Adipocyte (in vitro differentiated cells): ENCODE measurements around the gene NUDT19.
"Not testable (repeated sequence)": the region's sequence is repeated elsewhere in the genome, so short reads cannot be mapped to it uniquely, and the experiment has no call there.

Experiments
- DNase-seq: peaks from one replicate; pipeline ENCODE4 v3.0.0-alpha.2; 2015; ENCODE audit warnings: low read depth
- H3K27me3 ChIP-seq: replicated peaks from 2 replicates; pipeline ENCODE4 v1.7.0; 2013; ENCODE audit warnings: mild to moderate bottlenecking, low read length, moderate library complexity; ENCODE audit not compliant: control insufficient read depth, insufficient read depth
- H3K36me3 ChIP-seq: 2 replicates; pipeline ENCODE4 v1.7.0; 2013; ENCODE audit warnings: low read length, mild to moderate bottlenecking, moderate library complexity; ENCODE audit not compliant: control insufficient read depth, insufficient read depth, severe bottlenecking
- H3K4me1 ChIP-seq: 2 replicates; pipeline ENCODE4 v1.7.0; 2013; ENCODE audit warnings: mild to moderate bottlenecking, low read length, moderate library complexity; ENCODE audit not compliant: control insufficient read depth, insufficient read depth
- H3K4me3 ChIP-seq: 2 replicates; pipeline ENCODE4 v1.7.0; 2013; ENCODE audit warnings: mild to moderate bottlenecking, low read length, moderate library complexity
- H3K9ac ChIP-seq: 2 replicates; pipeline ENCODE4 v1.7.0; 2013; ENCODE audit warnings: mild to moderate bottlenecking, low read length, moderate library complexity
- H3K9me3 ChIP-seq: 2 replicates; pipeline ENCODE4 v1.7.0; 2013; ENCODE audit warnings: mild to moderate bottlenecking, low read length, moderate library complexity; ENCODE audit not compliant: control insufficient read depth

NUDT19 gene

GRCh38 chr19:32716203-32716602 is 24.6 kb downstream of the NUDT19 start:
- H3K4me1 ChIP-seq, H3K9ac ChIP-seq, H3K27me3 ChIP-seq, H3K9me3 ChIP-seq, DNase-seq, H3K4me3 ChIP-seq: not testable (repeated sequence)
- H3K36me3 ChIP-seq = peaks cover 33% of the 10 kb centered on the region

GRCh38 chr19:32717496-32717895 is 25.9 kb downstream of the NUDT19 start:
- Histone ChIP-seq H3K9ac (no peak overlapping the region), H3K36me3 (peaks cover 25% of the 10 kb centered on the region), H3K9me3 (no peaks in the 10 kb centered on the region), H3K27me3 (no peaks in the 10 kb centered on the region), H3K4me3 (no peak overlapping the region), H3K4me1 (no peaks in the 10 kb centered on the region)
- DNase-seq = no peak

- Histone ChIP-seq H3K36me3 (peaks cover 18% of the 10 kb centered on the region), H3K4me1 (no peaks in the 10 kb centered on the region), H3K9ac (no peak overlapping the region), H3K27me3 (no peaks in the 10 kb centered on the region), H3K9me3 (no peaks in the 10 kb centered on the region), H3K4me3 (no peak overlapping the region)
- no peak for DNase-seq
Measured at GRCh38 chr19:32718286-32718685, 26.7 kb downstream of the NUDT19 start.

GRCh38 chr19:32719611-32720059 is 28.0 kb downstream of the NUDT19 start, which contains the start of gene TDRD12:
TSS of gene TDRD12 (plus strand) at chr19:32719767. CDS start at chr19:32720073, 306 bp downstream.
- no peaks in the 10 kb centered on the region for H3K4me1 ChIP-seq
- no peaks in the 10 kb centered on the region for H3K27me3 ChIP-seq
- DNase-seq = no peak
- H3K36me3 ChIP-seq = peaks cover 10% of the 10 kb centered on the region
- no peak within 1 kb of the TSS for H3K4me3 ChIP-seq
- H3K9ac ChIP-seq = no peak within 1 kb of the TSS
- no peaks in the 10 kb centered on the region for H3K9me3 ChIP-seq

GRCh38 chr19:32720216-32720935 is 28.8 kb downstream of the NUDT19 start:
- Histone ChIP-seq H3K4me1 (no peaks in the 10 kb centered on the region), H3K27me3 (no peaks in the 10 kb centered on the region), H3K4me3 (no peak overlapping the region), H3K9ac (no peak overlapping the region), H3K9me3 (no peaks in the 10 kb centered on the region), H3K36me3 (peaks cover 5% of the 10 kb centered on the region)
- no peak for DNase-seq

GRCh38 chr19:32720936-32721250 is 29.3 kb downstream of the NUDT19 start:
- no peaks in the 10 kb centered on the region for H3K27me3 ChIP-seq
- H3K36me3 ChIP-seq = peaks cover 4% of the 10 kb centered on the region
- H3K9ac ChIP-seq = no peak overlapping the region
- no peak for DNase-seq
- no peaks in the 10 kb centered on the region for H3K4me1 ChIP-seq
- no peak overlapping the region for H3K4me3 ChIP-seq
- H3K9me3 ChIP-seq = no peaks in the 10 kb centered on the region

- no peak for DNase-seq
- no peaks in the 10 kb centered on the region for H3K4me1 ChIP-seq
- H3K9ac ChIP-seq = no peak overlapping the region
- H3K9me3 ChIP-seq = no peaks in the 10 kb centered on the region
- peaks cover 5% of the 10 kb centered on the region for H3K27me3 ChIP-seq
- no peak overlapping the region for H3K4me3 ChIP-seq
- no peaks in the 10 kb centered on the region for H3K36me3 ChIP-seq
Measured at GRCh38 chr19:32735936-32736335, 44.3 kb downstream of the NUDT19 start.

GRCh38 chr19:32743021-32743420 is 51.4 kb downstream of the NUDT19 start:
- H3K9me3 ChIP-seq = no peaks in the 10 kb centered on the region
- DNase-seq = no peak
- peaks cover 13% of the 10 kb centered on the region for H3K27me3 ChIP-seq
- H3K4me1 ChIP-seq = no peaks in the 10 kb centered on the region
- H3K9ac ChIP-seq = no peak overlapping the region
- no peaks in the 10 kb centered on the region for H3K36me3 ChIP-seq
- H3K4me3 ChIP-seq = no peak overlapping the region

GRCh38 chr19:32743447-32743846 is 51.8 kb downstream of the NUDT19 start:
- Histone ChIP-seq H3K27me3 (peaks cover 15% of the 10 kb centered on the region), H3K9ac (no peak overlapping the region), H3K4me1 (no peaks in the 10 kb centered on the region), H3K4me3 (no peak overlapping the region), H3K36me3 (no peaks in the 10 kb centered on the region), H3K9me3 (no peaks in the 10 kb centered on the region)
- no peak for DNase-seq

GRCh38 chr19:32744555-32745325 is 53.1 kb downstream of the NUDT19 start:
- Histone ChIP-seq H3K27me3 (peaks cover 27% of the 10 kb centered on the region), H3K4me3 (no peak overlapping the region), H3K9ac (no peak overlapping the region), H3K9me3 (no peaks in the 10 kb centered on the region), H3K4me1 (no peaks in the 10 kb centered on the region), H3K36me3 (no peaks in the 10 kb centered on the region)
- DNase-seq = no peak

- DNase-seq, H3K9me3 ChIP-seq, H3K4me3 ChIP-seq, H3K36me3 ChIP-seq, H3K4me1 ChIP-seq, H3K9ac ChIP-seq: not testable (repeated sequence)
- H3K27me3 ChIP-seq = peaks cover 30% of the 10 kb centered on the region
Measured at GRCh38 chr19:32745594-32746251, 54.1 kb downstream of the NUDT19 start.
